NCI-H2081 treated with DMSO at 0.1 percent for 48 hours (cell line): ENCODE data around the gene SGK1.
"Not testable (repeated sequence)": the region's sequence is repeated elsewhere in the genome, so short reads cannot be mapped to it uniquely, and the experiment has no call there.

Source experiments
- DNase-seq: peaks from one replicate; lab custom pipeline; 2025; lab: John Stamatoyannopoulos, UW

The SGK1 gene

GRCh38 chr6:134253681-134254080 lies 64.2 kb downstream of the SGK1 start:
- no peak for DNase-seq

DNA sequence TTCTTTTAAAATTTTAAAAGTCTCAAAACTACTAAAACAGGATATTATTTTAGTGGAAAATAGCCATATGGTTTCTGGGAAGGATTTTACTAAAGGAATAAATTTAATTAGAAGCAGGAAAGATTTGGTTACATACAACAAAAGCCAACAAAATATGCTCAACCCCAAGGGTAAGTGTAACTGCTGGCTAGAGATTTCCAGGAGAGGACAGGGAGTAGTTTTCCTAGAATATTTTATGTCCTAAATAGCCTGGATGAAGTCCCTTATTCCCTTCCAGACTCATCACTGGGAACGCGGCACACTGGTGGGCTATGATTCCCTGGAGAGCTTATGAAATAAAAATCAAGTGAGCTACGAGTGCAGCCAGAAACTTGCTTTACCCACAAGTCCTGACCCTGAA lies 66.6 kb downstream of the SGK1 start:
- DNase-seq: no peak

- DNase-seq: no peak
Observed at GRCh38 chr6:134250776-134251175, 67.1 kb downstream of the SGK1 start.

DNA sequence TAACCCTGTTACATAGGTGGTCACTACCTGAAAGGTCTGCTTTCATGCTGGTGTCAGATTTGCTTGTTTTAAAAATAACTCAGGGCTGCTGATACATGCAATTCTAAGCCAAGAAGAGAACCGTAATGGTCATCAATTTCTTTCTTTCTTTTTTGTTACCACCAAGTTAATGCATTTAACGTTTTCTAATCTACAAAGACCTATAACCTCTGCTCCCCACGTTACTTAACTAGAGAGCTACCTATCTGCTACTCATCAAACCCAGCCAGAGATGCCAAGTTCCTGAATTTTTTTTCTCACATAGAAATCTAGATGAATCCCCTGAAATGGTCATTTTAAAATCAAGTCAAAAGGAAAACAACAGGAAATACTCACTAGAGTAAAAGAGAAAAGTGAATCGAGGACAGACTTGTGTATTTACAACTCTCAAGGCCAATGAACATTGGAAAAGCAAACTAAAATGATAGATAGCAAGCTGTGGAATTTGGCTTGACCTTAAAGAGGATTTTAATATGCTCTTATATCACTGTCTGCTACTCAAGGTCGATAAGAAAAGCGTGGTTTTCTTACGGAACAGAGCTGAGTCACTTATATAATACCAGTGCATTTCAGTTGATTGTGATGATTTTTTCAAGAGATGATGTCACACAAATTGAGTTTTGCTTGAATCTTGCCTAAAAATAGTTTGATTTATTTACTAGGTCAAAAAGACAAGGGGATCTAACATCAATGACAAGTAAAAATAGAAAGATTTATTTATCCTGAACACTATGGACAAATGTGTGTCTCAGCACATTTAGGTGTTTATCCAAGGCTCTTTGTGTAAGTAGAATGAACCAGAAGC lies 67.9 kb downstream of the SGK1 start:
- no peak for DNase-seq

- DNase-seq: no peak
Observed at GRCh38 chr6:134249239-134249758, 68.6 kb downstream of the SGK1 start.

- DNase-seq: no peak
Observed at GRCh38 chr6:134247844-134248580, 69.9 kb downstream of the SGK1 start.

GRCh38 chr6:134247231-134247833 lies 70.6 kb downstream of the SGK1 start:
- DNase-seq: peak; percentile 19

DNA sequence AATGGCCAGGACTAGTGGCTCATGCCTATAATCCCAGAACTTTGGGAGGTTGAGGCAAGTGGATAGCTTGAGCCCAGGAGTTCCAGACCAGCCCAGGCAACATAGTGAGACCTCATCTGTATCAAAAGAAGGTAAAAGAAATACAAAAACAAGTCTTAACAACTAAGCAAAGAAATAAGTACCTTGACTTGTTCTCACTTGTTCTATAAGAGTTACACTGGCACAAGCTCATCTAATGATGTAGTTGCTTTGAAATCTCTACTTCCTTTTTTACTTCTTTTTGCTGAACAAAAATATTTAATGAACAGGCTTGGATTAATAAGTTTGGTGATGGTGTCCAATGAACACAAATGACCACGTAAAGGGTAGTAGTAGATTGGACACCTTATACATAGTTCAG lies 72.2 kb downstream of the SGK1 start:
- no peak for DNase-seq

- no peak for DNase-seq
Observed at GRCh38 chr6:134245041-134245440, 72.9 kb downstream of the SGK1 start.

DNA sequence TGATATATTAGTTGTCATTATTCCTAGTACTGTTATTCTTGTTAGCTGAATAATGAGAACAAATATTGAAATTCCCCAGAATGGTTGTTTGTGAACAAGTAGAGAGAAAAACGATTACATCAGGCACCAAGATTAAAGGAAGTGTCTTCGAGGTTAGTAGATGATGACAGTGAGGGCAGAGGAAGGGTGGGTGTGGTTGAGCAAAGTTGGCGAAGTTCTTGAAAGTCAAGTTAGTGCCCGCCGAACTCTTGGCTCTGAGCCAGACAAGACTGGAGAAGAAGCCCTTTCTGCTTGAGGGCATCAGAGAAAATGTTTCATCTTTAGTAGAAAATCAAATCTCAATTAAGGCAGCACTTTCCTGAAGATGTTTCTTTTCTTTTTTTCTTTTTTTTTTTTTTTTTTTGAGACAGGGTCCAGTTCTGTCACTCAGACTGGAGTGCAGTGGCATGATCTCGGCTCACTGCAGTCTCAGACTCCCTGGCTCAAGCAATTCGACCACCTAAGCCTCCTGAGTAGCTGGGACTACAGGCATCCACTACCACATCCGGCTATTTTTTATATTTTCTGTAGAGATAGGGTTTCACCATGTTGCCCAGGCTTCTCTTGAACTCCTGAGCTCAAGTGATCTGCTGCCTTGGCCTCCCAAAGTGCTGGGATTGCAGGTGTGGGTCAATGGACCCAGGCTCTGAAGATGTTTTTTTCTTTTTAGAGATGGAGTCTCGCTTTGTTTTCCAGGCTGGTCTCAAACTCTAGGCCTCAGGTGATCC lies 77.1 kb downstream of the SGK1 start:
- no peak for DNase-seq

DNA sequence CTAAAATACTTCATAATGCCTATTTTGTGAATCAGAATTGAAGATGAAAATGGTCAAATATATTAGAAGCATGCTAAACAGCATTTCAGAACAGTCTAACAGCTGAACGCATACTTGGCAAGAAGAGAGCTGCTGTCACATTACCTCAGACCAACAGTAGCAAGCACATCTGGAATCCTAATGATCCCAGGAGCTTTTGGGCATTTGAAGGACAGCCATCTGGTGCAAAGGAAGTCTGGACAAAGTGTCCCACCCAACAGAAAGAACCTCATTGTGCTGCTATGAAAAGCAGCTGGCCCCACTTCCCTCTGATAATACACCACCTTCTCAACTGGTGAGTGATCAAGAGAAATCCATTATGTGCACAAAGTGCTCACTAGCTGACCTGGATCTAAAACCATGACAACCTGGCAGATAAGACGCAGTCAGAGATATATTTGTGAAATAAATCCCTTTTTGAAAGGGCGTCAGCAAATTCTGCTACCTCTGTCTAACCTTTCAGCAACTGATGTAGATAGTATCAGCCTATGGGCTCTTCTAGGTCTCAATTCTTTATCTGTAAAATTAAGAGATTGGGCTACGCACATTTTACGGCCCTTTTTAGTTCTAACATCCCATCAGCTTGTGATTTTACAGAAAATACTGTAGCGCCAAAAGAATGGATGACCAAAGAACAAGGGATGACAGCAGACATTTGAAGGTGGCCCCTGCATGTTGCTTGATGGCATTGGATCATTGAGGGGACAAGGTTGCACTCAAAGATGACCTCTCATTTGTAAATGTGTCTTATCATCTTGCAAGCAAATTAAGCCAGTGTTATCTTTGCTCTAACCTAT lies 78.7 kb downstream of the SGK1 start:
- no peak for DNase-seq

DNA sequence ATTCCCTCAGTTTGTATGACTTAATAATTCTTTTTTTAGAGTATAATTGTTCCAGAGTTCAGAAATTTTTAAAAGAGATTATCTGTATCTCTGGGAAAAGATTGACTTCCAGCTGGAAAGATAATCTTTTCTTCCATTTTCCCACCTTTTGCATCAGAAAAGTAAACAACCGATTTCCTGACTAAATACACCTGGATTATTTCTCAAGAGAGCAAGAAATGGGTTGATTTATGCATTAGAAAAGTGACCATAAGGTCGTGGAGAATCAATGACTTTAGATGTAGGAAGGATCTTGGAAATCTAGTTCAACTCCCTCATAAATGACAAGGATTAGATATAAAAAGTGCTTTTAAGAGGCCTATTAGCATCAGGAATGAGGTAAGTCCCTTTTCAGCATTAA lies 79.9 kb downstream of the SGK1 start:
- DNase-seq: no peak

GRCh38 chr6:134235937-134236751 lies 81.8 kb downstream of the SGK1 start:
- DNase-seq: no peak

GRCh38 chr6:134235334-134235733 lies 82.6 kb downstream of the SGK1 start:
- DNase-seq: not testable (repeated sequence)

DNA sequence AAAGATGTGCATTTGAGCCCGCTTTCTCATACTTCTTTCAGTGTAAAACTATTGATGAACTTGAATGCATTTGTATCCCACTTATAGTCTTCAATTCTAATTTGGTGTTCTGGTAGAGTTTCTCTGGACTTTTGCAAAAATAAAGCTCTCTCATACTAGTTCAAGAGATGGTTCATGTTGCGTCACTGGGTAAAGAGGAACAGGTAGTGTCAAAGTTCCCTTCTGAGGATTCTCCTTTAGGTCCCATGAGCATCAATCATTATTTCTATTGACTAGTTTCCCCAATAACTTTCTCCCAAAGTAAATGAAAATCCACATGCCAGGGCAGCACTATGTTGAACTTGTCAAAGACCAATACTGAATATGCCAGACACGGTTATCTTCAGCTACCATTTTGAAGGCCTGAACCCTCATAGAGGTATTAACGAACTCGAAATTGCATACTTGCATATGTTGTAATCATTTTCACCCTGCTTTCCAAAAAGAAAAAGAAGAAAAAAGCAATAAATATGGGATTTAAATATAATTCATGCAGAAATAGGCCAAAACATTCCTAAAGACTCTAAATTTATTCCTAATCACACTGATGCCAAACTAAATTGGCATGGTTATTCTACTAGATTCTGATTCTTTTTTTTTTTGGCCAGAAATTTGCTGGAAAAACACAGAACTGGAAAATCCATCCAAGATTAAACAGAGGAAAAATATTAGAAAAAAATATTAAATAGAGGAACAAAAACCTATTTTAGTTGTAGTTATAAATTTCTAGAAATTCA lies 84.5 kb downstream of the SGK1 start:
- no peak for DNase-seq

DNA sequence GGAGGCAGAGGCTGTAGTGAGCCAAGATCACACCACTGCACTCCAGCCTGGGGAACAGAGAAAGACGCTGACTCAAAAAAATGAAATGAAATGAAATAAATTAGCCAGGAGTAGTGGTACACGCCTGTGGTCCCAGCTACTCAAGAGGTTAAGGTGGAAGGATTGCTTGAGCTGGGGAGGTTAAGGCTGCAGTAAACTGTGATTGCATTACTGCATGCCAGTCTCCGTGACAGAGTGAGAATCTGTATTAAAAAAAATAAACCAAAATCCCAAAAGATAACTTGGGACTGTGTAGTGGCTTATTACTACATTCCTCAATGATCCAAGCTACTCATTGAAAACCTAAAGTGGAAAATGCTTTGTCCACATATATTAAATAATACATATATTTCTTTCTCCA lies 87.0 kb downstream of the SGK1 start:
- DNase-seq: no peak

DNA sequence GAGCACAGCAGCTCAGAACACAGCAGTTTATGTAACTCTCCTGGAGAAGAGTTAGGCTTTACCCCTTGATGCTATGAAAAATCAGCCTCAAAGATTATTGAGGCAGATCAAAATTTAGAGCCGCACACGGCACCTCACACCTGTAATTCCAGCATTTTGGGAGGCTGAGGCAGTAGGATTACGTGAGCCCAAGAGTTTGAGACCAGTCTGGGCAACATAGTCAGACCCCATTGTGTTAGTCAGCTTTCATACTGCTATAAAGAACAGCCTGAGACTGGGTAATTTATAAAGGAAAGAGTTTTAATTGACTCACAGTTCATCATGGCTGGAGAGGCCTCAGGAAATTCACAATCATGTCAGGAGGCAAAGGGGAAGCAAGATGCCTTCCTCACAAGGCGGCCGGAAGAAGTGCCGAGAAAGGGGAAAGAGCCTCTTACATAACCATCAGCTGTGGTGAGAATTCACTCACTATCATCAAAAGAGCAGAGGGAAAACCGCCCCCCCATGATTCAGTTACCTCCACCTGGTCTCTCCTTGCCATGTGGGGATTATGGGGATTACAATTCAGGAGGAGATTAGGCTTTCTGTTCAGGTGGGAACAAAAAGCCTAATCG lies 87.7 kb downstream of the SGK1 start:
- DNase-seq: no peak

DNA sequence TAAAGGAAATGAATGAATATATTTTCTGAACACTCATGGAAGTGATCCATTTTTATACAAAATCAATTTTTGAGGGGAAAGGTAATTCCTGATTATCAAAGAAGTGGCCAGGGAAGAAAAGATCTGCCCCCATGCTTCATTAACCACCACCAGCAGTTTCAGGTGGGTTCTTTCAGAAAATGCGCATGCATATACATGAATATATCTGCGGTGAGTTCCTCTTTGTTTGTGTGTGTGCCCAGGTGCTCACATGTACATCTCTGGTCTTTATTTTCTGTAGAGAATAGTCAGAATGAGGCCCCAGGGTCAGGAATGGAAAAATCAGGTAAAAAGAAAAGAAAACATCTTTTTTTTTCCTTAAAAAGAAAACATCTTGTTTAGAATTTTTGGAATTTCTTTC lies 88.4 kb downstream of the SGK1 start:
- DNase-seq: no peak
